Activated CD8-positive, alpha-beta memory T cell treated with anti-CD3 and anti-CD28 coated beads, Interleukin-2, amount 10 ng/mL, durations not matched to agents 7 days and 5 days (primary cell): ENCODE results near the gene ZNF705A. TPM values are rescaled to one million over a fixed set of nuclear protein-coding genes. Genes with fewer than 3 reads are reported as not detected.
"Not testable (repeated sequence)": the region's sequence is repeated elsewhere in the genome, so short reads cannot be mapped to it uniquely, and the experiment has no call there.

Experiments used
- ATAC-seq: fragments of 150-1000 bp; cut with Tn5 transposase; one replicate; pipeline ENCODE4 v1.10.0; 2021; ENCODE audit warnings: moderate library complexity
- CTCF ChIA-PET: fragments of 350-600 bp; sonication (Branson Sonifier 250); formaldehyde crosslinking; loops from one replicate; lab custom pipeline; 2021; ENCODE audit warnings: antibody characterized with exemption; lab: Charles Lee
- DNase-seq: peaks from one replicate; pipeline ENCODE4 v3.0.0-alpha.2; 2020
- H3K27ac Mint-ChIP-seq: one replicate; pipeline ENCODE4 v1.8.0; 2021; ENCODE audit warnings: mild to moderate bottlenecking, mixed read lengths
- H3K27me3 Mint-ChIP-seq: one replicate; pipeline ENCODE4 v1.8.0; 2021; ENCODE audit warnings: mixed read lengths
- H3K36me3 Mint-ChIP-seq: one replicate; pipeline ENCODE4 v1.8.0; 2021; ENCODE audit warnings: mild to moderate bottlenecking, mixed read lengths
- H3K4me1 Mint-ChIP-seq: one replicate; pipeline ENCODE4 v1.8.0; 2021; ENCODE audit warnings: mixed read lengths
- H3K4me3 Mint-ChIP-seq: one replicate; pipeline ENCODE4 v1.8.0; 2021; ENCODE audit warnings: mild to moderate bottlenecking, moderate library complexity, mixed read lengths
- H3K9me3 Mint-ChIP-seq: one replicate; pipeline ENCODE4 v1.8.0; 2022; ENCODE audit warnings: low read depth, mixed read lengths
- total RNA-seq, 2 experiments: library from RNA; stranded (reverse); gene quantifications; one replicate each; pipeline ENCODE4 v1.2.3, GENCODE V29; 2021

Gene ZNF705A
- not detected for total RNA-seq

- peaks cover 13% of the 10 kb centered on the region for H3K4me1 Mint-ChIP-seq
- H3K36me3 Mint-ChIP-seq = no peaks in the 10 kb centered on the region
- H3K4me3 Mint-ChIP-seq = no peak within 1 kb of the TSS
- CTCF ChIA-PET = interaction anchor here (1.2 kb wide), 1 partner anchor 39 kb away, joined by 3 read pairs; no protein-coding TSS in a partner anchor
- no peak within 1 kb of the TSS for H3K27ac Mint-ChIP-seq
- DNase-seq = no peak
- peaks cover 73% of the 10 kb centered on the region for H3K27me3 Mint-ChIP-seq
- ATAC-seq = no peak
- H3K9me3 Mint-ChIP-seq = no peaks in the 10 kb centered on the region
Observed at GRCh38 chr12:8156845-8157244, at the start of gene ZNF705A. Gene ZNF705A (plus strand): TSS chr12:8157015. CDS start chr12:8172626, 15,611 bp downstream.

- Mint-ChIP-seq H3K4me3 (no peak overlapping the region), H3K36me3 (peaks cover 23% of the 10 kb centered on the region), H3K27ac (no peak overlapping the region), H3K4me1 (peaks cover 6% of the 10 kb centered on the region), H3K27me3 (no peaks in the 10 kb centered on the region), H3K9me3 (no peaks in the 10 kb centered on the region)
- CTCF ChIA-PET = interaction anchor here (0.6 to 3.1 kb wide), 21 partner anchors 10 to 462 kb away, joined by 3 to 19 read pairs (median 4); no protein-coding TSS in a partner anchor
- peak; percentile 88 for DNase-seq
- ATAC-seq = peak; percentile 70
Observed at GRCh38 chr12:8108808-8109398, 47.9 kb upstream of the ZNF705A start.

GRCh38 chr12:8113117-8113516 is 43.7 kb upstream of the ZNF705A start:
- not testable (repeated sequence) for H3K27ac Mint-ChIP-seq, H3K4me3 Mint-ChIP-seq, DNase-seq, H3K27me3 Mint-ChIP-seq, H3K36me3 Mint-ChIP-seq, H3K4me1 Mint-ChIP-seq, ATAC-seq, H3K9me3 Mint-ChIP-seq
- CTCF ChIA-PET = interaction anchor here (1.5 kb wide), 1 partner anchor 17 kb away, joined by 4 read pairs; no protein-coding TSS in a partner anchor

GRCh38 chr12:8120072-8120713 is 36.6 kb upstream of the ZNF705A start:
- no peak for ATAC-seq
- CTCF ChIA-PET = interaction anchor here (0.7 to 1.2 kb wide), 2 partner anchors 9 to 394 kb away, joined by 3 to 4 read pairs; no protein-coding TSS in a partner anchor

GRCh38 chr12:8123124-8123912 is 33.5 kb upstream of the ZNF705A start, which contains the start of gene CLEC4A:
Gene CLEC4A (plus strand): TSS chr12:8123617. CDS start chr12:8123879, 262 bp downstream.
- CTCF ChIA-PET = no interaction called here
- DNase-seq (no peak), ATAC-seq (no peak)
- Mint-ChIP-seq H3K27me3 (no peaks in the 10 kb centered on the region), H3K9me3 (no peaks in the 10 kb centered on the region), H3K27ac (no peak within 1 kb of the TSS), H3K36me3 (no peaks in the 10 kb centered on the region), H3K4me3 (no peak within 1 kb of the TSS), H3K4me1 (peaks cover 6% of the 10 kb centered on the region)

More at GRCh38 chr12:8120072-8120713, 36.6 kb upstream of the ZNF705A start:
- Mint-ChIP-seq H3K4me3 (no peak overlapping the region), H3K4me1 (no peaks in the 10 kb centered on the region), H3K36me3 (no peaks in the 10 kb centered on the region), H3K9me3 (no peaks in the 10 kb centered on the region), H3K27me3 (no peaks in the 10 kb centered on the region), H3K27ac (no peak overlapping the region)
- DNase-seq = no peak

GRCh38 chr12:8127138-8127537 is 29.7 kb upstream of the ZNF705A start:
- CTCF ChIA-PET = no interaction called here
- no peak overlapping the region for H3K27ac Mint-ChIP-seq
- no peaks in the 10 kb centered on the region for H3K9me3 Mint-ChIP-seq
- peaks cover 6% of the 10 kb centered on the region for H3K4me1 Mint-ChIP-seq
- no peaks in the 10 kb centered on the region for H3K27me3 Mint-ChIP-seq
- no peak overlapping the region for H3K4me3 Mint-ChIP-seq
- no peaks in the 10 kb centered on the region for H3K36me3 Mint-ChIP-seq
- DNase-seq = no peak
- no peak for ATAC-seq

GRCh38 chr12:8133636-8134397 is 23.0 kb upstream of the ZNF705A start:
- H3K9me3 Mint-ChIP-seq, ATAC-seq, H3K4me3 Mint-ChIP-seq, H3K36me3 Mint-ChIP-seq, H3K27ac Mint-ChIP-seq, DNase-seq, H3K4me1 Mint-ChIP-seq, H3K27me3 Mint-ChIP-seq: not testable (repeated sequence)
- CTCF ChIA-PET = interaction anchor here (1.2 kb wide), 1 partner anchor 98 kb away, joined by 3 read pairs; no protein-coding TSS in a partner anchor

- H3K4me1 Mint-ChIP-seq, H3K36me3 Mint-ChIP-seq, H3K9me3 Mint-ChIP-seq, H3K4me3 Mint-ChIP-seq, H3K27ac Mint-ChIP-seq, ATAC-seq, DNase-seq, CTCF ChIA-PET, H3K27me3 Mint-ChIP-seq: not testable (repeated sequence)
Observed at GRCh38 chr12:8134398-8134930, 22.4 kb upstream of the ZNF705A start.

GRCh38 chr12:8141647-8142046 is 15.2 kb upstream of the ZNF705A start:
- CTCF ChIA-PET, H3K4me3 Mint-ChIP-seq: not testable (repeated sequence)
- H3K27me3 Mint-ChIP-seq = peaks cover 15% of the 10 kb centered on the region

GRCh38 chr12:8143261-8143660 is 13.6 kb upstream of the ZNF705A start:
- peaks cover 27% of the 10 kb centered on the region for H3K27me3 Mint-ChIP-seq
- CTCF ChIA-PET = no interaction called here
- peaks cover 7% of the 10 kb centered on the region for H3K9me3 Mint-ChIP-seq
- H3K27ac Mint-ChIP-seq = no peak overlapping the region
- H3K36me3 Mint-ChIP-seq = peaks cover 8% of the 10 kb centered on the region
- ATAC-seq (no peak), DNase-seq (no peak)
- H3K4me1 Mint-ChIP-seq = no peaks in the 10 kb centered on the region
- H3K4me3 Mint-ChIP-seq = no peak overlapping the region

More at GRCh38 chr12:8141647-8142046, 15.2 kb upstream of the ZNF705A start:
- not testable (repeated sequence) for H3K4me1 Mint-ChIP-seq, H3K9me3 Mint-ChIP-seq, H3K36me3 Mint-ChIP-seq, ATAC-seq, DNase-seq, H3K27ac Mint-ChIP-seq

GRCh38 chr12:8145754-8146441 is 10.9 kb upstream of the ZNF705A start:
- Mint-ChIP-seq H3K36me3 (peaks cover 1% of the 10 kb centered on the region), H3K9me3 (peaks cover 7% of the 10 kb centered on the region), H3K27ac (no peak overlapping the region), H3K4me1 (no peaks in the 10 kb centered on the region), H3K4me3 (no peak overlapping the region), H3K27me3 (peaks cover 50% of the 10 kb centered on the region)
- CTCF ChIA-PET = no interaction called here
- no peak for DNase-seq
- no peak for ATAC-seq

GRCh38 chr12:8146442-8146771 is 10.4 kb upstream of the ZNF705A start:
- H3K9me3 Mint-ChIP-seq = peaks cover 4% of the 10 kb centered on the region
- no peak for DNase-seq
- peaks cover 55% of the 10 kb centered on the region for H3K27me3 Mint-ChIP-seq
- no peaks in the 10 kb centered on the region for H3K4me1 Mint-ChIP-seq
- no peak for ATAC-seq
- no peak overlapping the region for H3K4me3 Mint-ChIP-seq
- CTCF ChIA-PET = no interaction called here
- H3K36me3 Mint-ChIP-seq = no peaks in the 10 kb centered on the region
- H3K27ac Mint-ChIP-seq = no peak overlapping the region
